Naive thymus-derived CD4-positive, alpha-beta T cell (primary cell): Measurements from ENCODE around the gene UIMC1. TPM values are rescaled to one million over a fixed set of nuclear protein-coding genes. Genes with fewer than 3 reads are reported as not detected.
"Not testable (repeated sequence)": the region's sequence is repeated elsewhere in the genome, so short reads cannot be mapped to it uniquely, and the experiment has no call there.

ENCODE experiments used
- ATAC-seq: fragments of 150-1000 bp; cut with Tn5 transposase; 2 replicates; pipeline ENCODE4 v1.10.0; 2021; ENCODE audit warnings: mild to moderate bottlenecking, moderate library complexity
- CTCF ChIA-PET: fragments of 350-600 bp; sonication (Branson Sonifier 250); formaldehyde crosslinking; loops from one replicate; lab custom pipeline; 2021; ENCODE audit warnings: antibody characterized with exemption; lab: Charles Lee
- POLR2A ChIA-PET: fragments of 350-600 bp; sonication (Branson Sonifier 250); formaldehyde crosslinking; loops from one replicate; lab custom pipeline; 2021; ENCODE audit warnings: antibody characterized with exemption, inconsistent platforms; lab: Charles Lee
- DNase-seq, 9 donors: peaks; one replicate each; pipeline versions ENCODE4 v3.0.0 to v3.0.0-alpha.2; 2020 to 2022; ENCODE audit warnings: mixed read lengths in 1 of 9
- H3K27ac ChIP-seq: one replicate; pipeline ENCODE4 v1.7.0; 2013; ENCODE audit warnings: mild to moderate bottlenecking, low read depth, low read length, moderate library complexity
- H3K27me3 ChIP-seq, 2 donors: one replicate each; pipeline ENCODE4 v1.7.0; 2013; ENCODE audit warnings: low read length in 2 of 2, mild to moderate bottlenecking in 2 of 2, moderate library complexity in 2 of 2; ENCODE audit not compliant: control insufficient read depth in 2 of 2, insufficient read depth in 2 of 2
- H3K36me3 ChIP-seq, 3 experiments: 1 replicate in 2 of 3; 2 replicates in 1 of 3; pipeline ENCODE4 v1.7.0; 2013; ENCODE audit warnings: low read length in 3 of 3, mild to moderate bottlenecking in 3 of 3, moderate library complexity in 1 of 3; ENCODE audit not compliant: insufficient read depth in 3 of 3, control insufficient read depth in 2 of 3
- H3K4me1 ChIP-seq, 2 donors: one replicate each; pipeline ENCODE4 v1.7.0; 2013; ENCODE audit warnings: low read length in 2 of 2, mild to moderate bottlenecking in 2 of 2, moderate library complexity in 1 of 2; ENCODE audit not compliant: control insufficient read depth in 2 of 2, insufficient read depth in 2 of 2
- H3K4me3 ChIP-seq: 2 replicates; pipeline ENCODE4 v1.7.0; 2013; ENCODE audit warnings: mild to moderate bottlenecking, low read length
- H3K9me3 ChIP-seq, 3 experiments: 1 replicate in 2 of 3; 2 replicates in 1 of 3; pipeline ENCODE4 v1.7.0; 2013; ENCODE audit warnings: low read length in 3 of 3; ENCODE audit not compliant: control insufficient read depth in 2 of 3
- H3K27ac Mint-ChIP-seq, 9 donors: one replicate each; pipeline ENCODE4 v1.8.0; 2020 to 2022; ENCODE audit warnings: mixed read lengths in 9 of 9, mild to moderate bottlenecking in 8 of 9, moderate library complexity in 5 of 9, inconsistent platforms in 2 of 9
- H3K27me3 Mint-ChIP-seq, 5 donors: one replicate each; pipeline ENCODE4 v1.8.0; 2021 to 2022; ENCODE audit warnings: mixed read lengths in 5 of 5, mild to moderate bottlenecking in 1 of 5
- H3K36me3 Mint-ChIP-seq, 5 donors: one replicate each; pipeline ENCODE4 v1.8.0; 2020 to 2022; ENCODE audit warnings: mixed read lengths in 5 of 5, mild to moderate bottlenecking in 3 of 5, inconsistent platforms in 1 of 5
- H3K4me1 Mint-ChIP-seq, 7 donors: one replicate each; pipeline ENCODE4 v1.8.0; 2020 to 2022; ENCODE audit warnings: mixed read lengths in 7 of 7, mild to moderate bottlenecking in 3 of 7, inconsistent platforms in 1 of 7
- H3K4me3 Mint-ChIP-seq, 10 donors: one replicate each; pipeline ENCODE4 v1.8.0; 2020 to 2022; ENCODE audit warnings: mild to moderate bottlenecking in 10 of 10, mixed read lengths in 10 of 10, moderate library complexity in 6 of 10, inconsistent platforms in 2 of 10
- H3K9me3 Mint-ChIP-seq, 11 donors: one replicate each; pipeline ENCODE4 v1.8.0; 2020 to 2022; ENCODE audit warnings: mixed read lengths in 11 of 11, mild to moderate bottlenecking in 4 of 11, inconsistent platforms in 1 of 11, moderate library complexity in 1 of 11
- intact Hi-C, 2 donors: fragments of 100-400 bp; cut with micrococcal nuclease; formaldehyde crosslinking; loops; one replicate each; pipeline ENCODE4 v1.15.1; 2023
- polyA plus RNA-seq, 2 donors: library from polyadenylated mRNA; unstranded; fragments of 300-500 nt; fragmentation: Illumina TruSeq; gene quantifications; one replicate each; pipeline ENCODE4 v1.2.3, GENCODE V29; 2021
- total RNA-seq, 6 experiments: library from RNA in 5 of 6; stranded (reverse) in 5 of 6; gene quantifications; 1 replicate in 5 of 6; 2 replicates in 1 of 6; pipeline ENCODE4 v1.2.3 and lab custom pipeline; 2021 to 2026

Gene UIMC1
- total and polyA plus RNA-seq, 7 experiments from 2014 or later: 17.5 to 60.8 (median 56.8) TPM

- peak overlapping the region; percentile 82 to 95 (median 90) for H3K27ac Mint-ChIP-seq
- H3K4me1 Mint-ChIP-seq: peaks cover 15 to 41% (median 30%) of the 10 kb centered on the region in 7 donors
- peak overlapping the region; percentile 90 to 96 (median 94) for H3K4me3 Mint-ChIP-seq
- no peaks in the 10 kb centered on the region for H3K27me3 Mint-ChIP-seq
- peaks cover 0 to 6% (median 4%) of the 10 kb centered on the region in 11 donors for H3K9me3 Mint-ChIP-seq
- Histone ChIP-seq H3K4me3 (peak overlapping the region; percentile 75), H3K36me3 (peaks cover 0 to 7% (median 0%) of the 10 kb centered on the region in 3 experiments), H3K27me3 (no peaks in the 10 kb centered on the region), H3K4me1 (peaks cover 18% of the 10 kb centered on the region in 2 donors), H3K27ac (peak overlapping the region; percentile 85), H3K9me3 (no peaks in the 10 kb centered on the region)
- CTCF ChIA-PET: interaction anchor here (0.6 kb wide), 1 partner anchor 21 kb away, joined by 8 read pairs; no protein-coding TSS in a partner anchor
- POLR2A ChIA-PET: interaction anchor here (0.7 to 2.4 kb wide), 6 partner anchors 13 to 128 kb away, joined by 3 to 9 read pairs (median 3); partner anchors contain the start of genes NSD1 and ZNF346
- ATAC-seq (peak; percentile 55), DNase-seq (peak; percentile 39 to 74 (median 52))
- H3K36me3 Mint-ChIP-seq: peaks cover 0 to 8% (median 5%) of the 10 kb centered on the region in 5 donors
- intact Hi-C loops: loop anchor here (1.0 to 5.0 kb wide), 8 partner anchors 8 to 617 kb away; partner anchors contain the start of genes HIGD2A (in 2 of the 2), NOP16 (in 2 of the 2), NSD1 (in 2 of the 2) and ZNF346 (in 2 of the 2)
Measured at GRCh38 chr5:177005619-177006264, 837 bp downstream of the UIMC1 start.

DNA sequence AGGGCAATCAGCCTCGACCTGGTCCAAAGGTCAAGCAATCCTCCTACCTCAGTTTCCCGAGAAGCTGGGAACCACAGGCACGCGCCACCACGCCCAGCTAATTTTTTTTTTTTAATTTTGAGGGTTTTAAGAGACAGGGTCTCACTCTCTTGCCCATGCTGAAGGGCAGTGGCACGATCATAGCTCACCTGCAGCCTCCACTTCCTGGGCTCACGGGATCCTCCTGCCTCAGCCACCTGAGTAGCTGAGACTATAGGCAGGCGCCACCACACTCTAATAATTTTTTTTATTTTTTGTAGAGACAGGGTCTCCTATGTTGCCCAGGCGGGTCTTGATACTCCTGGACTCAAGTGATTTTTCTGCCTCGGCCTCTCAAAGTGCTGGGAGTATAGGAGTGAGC lies 1.6 kb downstream of the UIMC1 start:
- Histone ChIP-seq H3K27ac (peak overlapping the region; percentile 85), H3K4me3 (peak overlapping the region; percentile 75), H3K4me1 (peaks cover 18% of the 10 kb centered on the region in 2 donors), H3K9me3 (no peaks in the 10 kb centered on the region), H3K36me3 (peaks cover 0 to 7% (median 0%) of the 10 kb centered on the region in 3 experiments), H3K27me3 (no peaks in the 10 kb centered on the region)
- H3K27me3 Mint-ChIP-seq: no peaks in the 10 kb centered on the region
- intact Hi-C loops: loop anchor here in 1 of 2 donors (1.0 to 5.0 kb wide), 3 partner anchors 8 to 297 kb away; partner anchors contain the start of genes PRELID1 and RAB24
- ChIA-PET POLR2A (interaction anchor here (0.6 to 2.4 kb wide), 8 partner anchors 8 to 129 kb away, joined by 3 to 9 read pairs (median 4); partner anchors contain the start of genes NSD1 and ZNF346), CTCF (interaction anchor here (0.6 to 0.7 kb wide), 2 partner anchors 22 to 30 kb away, joined by 4 to 8 read pairs; no protein-coding TSS in a partner anchor)
- H3K27ac Mint-ChIP-seq: peak overlapping the region in 7 of 9 donors; percentile 82 to 95 (median 93)
- no peak for ATAC-seq
- H3K9me3 Mint-ChIP-seq: peaks cover 0 to 6% (median 4%) of the 10 kb centered on the region in 11 donors
- peak overlapping the region; percentile 90 to 96 (median 94) for H3K4me3 Mint-ChIP-seq
- DNase-seq: no peak
- H3K4me1 Mint-ChIP-seq: peaks cover 18 to 44% (median 31%) of the 10 kb centered on the region in 7 donors
- H3K36me3 Mint-ChIP-seq: peaks cover 0 to 12% (median 5%) of the 10 kb centered on the region in 5 donors

DNA sequence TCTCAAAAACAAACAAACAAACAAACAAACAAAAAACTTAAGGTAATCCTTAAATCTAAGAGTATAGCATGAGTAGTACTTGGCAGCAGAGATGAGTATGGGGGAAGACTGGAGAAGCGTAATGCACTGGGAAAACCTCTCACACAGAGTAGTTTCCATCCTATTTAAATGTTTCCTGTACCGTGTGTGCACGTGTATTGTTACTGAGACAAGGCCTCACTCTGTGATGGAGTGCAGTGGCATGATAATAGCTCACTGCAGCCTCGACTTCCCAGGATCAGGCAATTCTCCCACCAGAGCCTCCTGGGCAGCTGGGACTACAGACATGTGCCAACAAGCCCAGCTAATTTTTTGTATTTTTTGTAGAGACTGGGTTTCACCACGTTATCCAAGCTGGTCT lies 2.9 kb downstream of the UIMC1 start:
- Mint-ChIP-seq H3K27me3 (no peaks in the 10 kb centered on the region), H3K4me3 (peak overlapping the region in 6 of 10 donors; percentile 17 to 90 (median 34)), H3K27ac (peak overlapping the region in 2 of 9 donors; percentile 32 to 69), H3K36me3 (peaks cover 0 to 16% (median 7%) of the 10 kb centered on the region in 5 donors), H3K9me3 (peaks cover 0 to 6% (median 4%) of the 10 kb centered on the region in 11 donors), H3K4me1 (peaks cover 20 to 53% (median 36%) of the 10 kb centered on the region in 7 donors)
- intact Hi-C loops: loop anchor here in 1 of 2 donors (2.0 kb wide), 1 partner anchor 19 kb away; no protein-coding TSS in a partner anchor
- ChIA-PET CTCF (interaction anchor here (0.6 kb wide), 1 partner anchor 24 kb away, joined by 3 read pairs; no protein-coding TSS in a partner anchor), POLR2A (interaction anchor here (2.1 kb wide), 1 partner anchor 18 kb away, joined by 9 read pairs; the partner anchor contains the start of gene ZNF346)
- no peak for DNase-seq
- no peak for ATAC-seq
- H3K27ac ChIP-seq: no peak overlapping the region
- peaks cover 0 to 7% (median 0%) of the 10 kb centered on the region in 3 experiments for H3K36me3 ChIP-seq
- no peak overlapping the region for H3K4me3 ChIP-seq
- H3K27me3 ChIP-seq: no peaks in the 10 kb centered on the region
- H3K4me1 ChIP-seq: peaks cover 18% of the 10 kb centered on the region in 2 donors
- H3K9me3 ChIP-seq: no peaks in the 10 kb centered on the region

- H3K36me3 ChIP-seq, POLR2A ChIA-PET, H3K27me3 ChIP-seq, H3K27me3 Mint-ChIP-seq, intact Hi-C loops, ATAC-seq, H3K9me3 ChIP-seq, DNase-seq, H3K4me3 ChIP-seq, H3K27ac ChIP-seq, H3K4me3 Mint-ChIP-seq, CTCF ChIA-PET: not testable (repeated sequence)
- peaks cover 0 to 16% (median 2%) of the 10 kb centered on the region in 11 donors for H3K9me3 Mint-ChIP-seq
- H3K36me3 Mint-ChIP-seq: peaks cover 0 to 33% (median 20%) of the 10 kb centered on the region in 5 donors
- peak overlapping the region in 1 of 9 donors; percentile 26 for H3K27ac Mint-ChIP-seq
- peaks cover 8 to 12% of the 10 kb centered on the region in 2 donors for H3K4me1 ChIP-seq
- peaks cover 32 to 66% (median 56%) of the 10 kb centered on the region in 7 donors for H3K4me1 Mint-ChIP-seq
Measured at GRCh38 chr5:176999526-176999925, 7.1 kb downstream of the UIMC1 start.

DNA sequence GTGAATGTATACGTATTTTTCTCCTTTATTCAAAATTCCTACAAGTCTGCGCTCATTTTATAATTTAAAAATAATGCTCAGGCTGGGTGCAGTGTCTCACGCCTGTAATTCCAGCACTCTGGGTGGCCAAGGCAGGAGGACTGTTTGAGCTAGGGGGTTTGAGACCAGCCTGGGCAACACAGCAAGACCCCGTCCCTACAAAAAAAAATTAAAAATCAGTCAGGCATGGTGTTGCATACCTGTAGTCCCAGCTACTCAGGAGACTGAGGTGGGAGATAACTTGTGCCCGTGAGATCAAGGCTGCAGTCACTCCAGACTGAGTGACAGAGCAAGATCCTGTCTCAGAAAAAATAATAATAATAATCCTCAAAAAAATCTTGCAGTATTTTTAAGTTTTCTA lies 7.8 kb downstream of the UIMC1 start:
- ATAC-seq: no peak
- Histone ChIP-seq H3K4me3 (no peak overlapping the region), H3K9me3 (no peaks in the 10 kb centered on the region), H3K27ac (no peak overlapping the region), H3K36me3 (no peaks in the 10 kb centered on the region), H3K27me3 (no peaks in the 10 kb centered on the region), H3K4me1 (peaks cover 3 to 9% of the 10 kb centered on the region in 2 donors)
- no peak for DNase-seq
- Mint-ChIP-seq H3K4me3 (no peak overlapping the region), H3K9me3 (peaks cover 0 to 23% (median 3%) of the 10 kb centered on the region in 11 donors), H3K27ac (peak overlapping the region in 1 of 9 donors; percentile 17), H3K36me3 (peaks cover 0 to 39% (median 24%) of the 10 kb centered on the region in 5 donors), H3K4me1 (peaks cover 32 to 66% (median 51%) of the 10 kb centered on the region in 7 donors), H3K27me3 (no peaks in the 10 kb centered on the region)
- POLR2A ChIA-PET: no interaction called here
- CTCF ChIA-PET: no interaction called here
- intact Hi-C loops: no loop called here

- CTCF ChIA-PET: no interaction called here
- DNase-seq: no peak
- Histone ChIP-seq H3K27me3 (no peaks in the 10 kb centered on the region), H3K27ac (no peak overlapping the region), H3K36me3 (no peaks in the 10 kb centered on the region), H3K4me3 (no peak overlapping the region), H3K9me3 (no peaks in the 10 kb centered on the region), H3K4me1 (peaks cover 0 to 5% of the 10 kb centered on the region in 2 donors)
- H3K4me3 Mint-ChIP-seq: peak overlapping the region in 2 of 10 donors; percentile 1 to 4
- peaks cover 28 to 63% (median 43%) of the 10 kb centered on the region in 7 donors for H3K4me1 Mint-ChIP-seq
- ATAC-seq: no peak
- H3K9me3 Mint-ChIP-seq: peaks cover 0 to 24% (median 3%) of the 10 kb centered on the region in 11 donors
- H3K27ac Mint-ChIP-seq: peak overlapping the region in 3 of 9 donors; percentile 37 to 84 (median 38)
- peaks cover 0 to 39% (median 27%) of the 10 kb centered on the region in 5 donors for H3K36me3 Mint-ChIP-seq
- POLR2A ChIA-PET: interaction anchor here (0.6 to 1.2 kb wide), 2 partner anchors 23 to 45 kb away, joined by 3 to 5 read pairs; no protein-coding TSS in a partner anchor
- no peaks in the 10 kb centered on the region for H3K27me3 Mint-ChIP-seq
- intact Hi-C loops: loop anchor here (1.0 kb wide), 2 partner anchors 9 to 16 kb away; no protein-coding TSS in a partner anchor
Measured at GRCh38 chr5:176996780-176997179, 9.8 kb downstream of the UIMC1 start.
